K562 (cell line): ENCODE data around the gene AMMECR1L. TPM values are rescaled to one million over a fixed set of nuclear protein-coding genes. Genes with fewer than 3 reads are reported as not detected.
A peak's percentile ranks its signal among the peaks of the same experiment; 100 is the strongest.

Source experiments
- C11orf30 ChIP-seq: fragments of 450-650 bp; IDR thresholded peaks from 2 replicates; pipeline ENCODE4 v1.6.1; 2016; ENCODE audit warnings: low read depth, mild to moderate bottlenecking
- KDM5B ChIP-seq: fragments of 200-600 bp; sonication (generic); IDR thresholded peaks from 2 replicates; pipeline ENCODE4 v1.6.1; 2012; ENCODE audit warnings: low read depth, mild to moderate bottlenecking, moderate library complexity, low read length, control low read depth, inconsistent platforms; ENCODE audit not compliant: insufficient replicate concordance
- MCM5 ChIP-seq: fragments of 450-650 bp; IDR thresholded peaks from 2 replicates; pipeline ENCODE4 v1.6.1; 2016; ENCODE audit warnings: low read depth
- NFE2L1 ChIP-seq: fragments of 450-650 bp; IDR thresholded peaks from 2 replicates; pipeline ENCODE4 v1.6.1; 2016; ENCODE audit warnings: missing genetic modification characterization, low read depth, mild to moderate bottlenecking, missing compliant biosample characterization, moderate library complexity, borderline replicate concordance
- NR0B1 ChIP-seq: fragments of 450-650 bp; IDR thresholded peaks from one replicate; pipeline ENCODE4 v1.6.1; 2018; ENCODE audit warnings: mild to moderate bottlenecking, moderate library complexity; ENCODE audit not compliant: partially characterized antibody
- PTBP1 ChIP-seq: fragments of 200-400 bp; formaldehyde crosslinking; IDR thresholded peaks from 2 replicates; pipeline ENCODE4 v1.6.1; 2017; ENCODE audit warnings: low read depth, low read length
- TCF7L2 ChIP-seq: fragments of 150-350 bp; IDR thresholded peaks from 2 replicates; pipeline ENCODE4 v1.6.1; 2016; ENCODE audit warnings: low read depth, mild to moderate bottlenecking, low read length, moderate library complexity
- WHSC1 ChIP-seq: IDR thresholded peaks from one replicate; pipeline ENCODE4 v1.6.1; 2012; ENCODE audit warnings: low read length, control low read depth, inconsistent platforms
- YY1 ChIP-seq, 3 experiments: IDR thresholded peaks; 2 replicates each; pipeline ENCODE4 v1.6.1; 2011; ENCODE audit warnings: low read length in 2 of 3, mild to moderate bottlenecking in 2 of 3, moderate library complexity in 2 of 3, borderline replicate concordance in 1 of 3, control low read depth in 1 of 3, low read depth in 1 of 3; ENCODE audit not compliant: insufficient read depth in 3 of 3, insufficient replicate concordance in 2 of 3, control insufficient read depth in 1 of 3, insufficient read length in 1 of 3; ENCODE audit errors: extremely low read depth in 1 of 3
- ZC3H8 ChIP-seq: fragments of 450-650 bp; IDR thresholded peaks from 2 replicates; pipeline ENCODE4 v1.6.1; 2017
- ZNF175 ChIP-seq: fragments of 200-800 bp; sonication (Bioruptor generic); IDR thresholded peaks from 2 replicates; pipeline ENCODE4 v1.6.1; 2016; ENCODE audit warnings: low read depth, mild to moderate bottlenecking, missing genetic modification characterization, missing compliant biosample characterization
- polyA plus RNA-seq, 8 experiments: library from polyadenylated mRNA; depleted of rRNA in 4 of 8; stranded (reverse) in 5 of 8; unstranded in 3 of 8; fragments of >200 nt; fragmentation: Nextera tagmentation in 2 of 8; fragmentation: Illumina TruSeq in 1 of 8; extraction: Ambion mirVana in 2 of 8; extraction: Trizol in 1 of 8; gene quantifications; 2 replicates each; pipeline versions ENCODE4 v1.2.1 to v1.2.3, GENCODE V29; 2011 to 2014; ENCODE audit warnings: inconsistent platforms in 1 of 8, missing spikeins in 1 of 8
- total RNA-seq, 7 experiments: library from RNA; depleted of rRNA in 6 of 7; stranded (reverse); fragments of >200 nt in 6 of 7; fragmentation: Illumina TruSeq in 2 of 7; extraction: Trizol in 2 of 7; gene quantifications; 2 replicates each; pipeline versions ENCODE4 v1.2.1 to v1.2.3, GENCODE V29; 2011 to 2021; ENCODE audit warnings: low replicate concordance in 1 of 7
- TF ChIP-seq, protein P1 (sequence below): fragments of 450-650 bp; formaldehyde crosslinking; IDR thresholded peaks from 2 replicates; pipeline ENCODE4 v1.4.0; 2022; ENCODE audit warnings: missing genetic modification characterization
- TF ChIP-seq, protein P2 (sequence below): fragments of 450-650 bp; IDR thresholded peaks from 2 replicates; pipeline ENCODE4 v1.6.1; 2016
- TF ChIP-seq, protein P3 (sequence below): sonication (generic); formaldehyde crosslinking; IDR thresholded peaks from 2 replicates; pipeline ENCODE4 v1.8.1; 2022; ENCODE audit warnings: missing genetic modification reagents

Gene AMMECR1L
- total and polyA plus RNA-seq, 9 of the 15 experiments (the other 6 are each of a cell fraction or from before 2014, with no cell fraction given), result 3.7 to 15.3 (median 9.1) TPM

DNA sequence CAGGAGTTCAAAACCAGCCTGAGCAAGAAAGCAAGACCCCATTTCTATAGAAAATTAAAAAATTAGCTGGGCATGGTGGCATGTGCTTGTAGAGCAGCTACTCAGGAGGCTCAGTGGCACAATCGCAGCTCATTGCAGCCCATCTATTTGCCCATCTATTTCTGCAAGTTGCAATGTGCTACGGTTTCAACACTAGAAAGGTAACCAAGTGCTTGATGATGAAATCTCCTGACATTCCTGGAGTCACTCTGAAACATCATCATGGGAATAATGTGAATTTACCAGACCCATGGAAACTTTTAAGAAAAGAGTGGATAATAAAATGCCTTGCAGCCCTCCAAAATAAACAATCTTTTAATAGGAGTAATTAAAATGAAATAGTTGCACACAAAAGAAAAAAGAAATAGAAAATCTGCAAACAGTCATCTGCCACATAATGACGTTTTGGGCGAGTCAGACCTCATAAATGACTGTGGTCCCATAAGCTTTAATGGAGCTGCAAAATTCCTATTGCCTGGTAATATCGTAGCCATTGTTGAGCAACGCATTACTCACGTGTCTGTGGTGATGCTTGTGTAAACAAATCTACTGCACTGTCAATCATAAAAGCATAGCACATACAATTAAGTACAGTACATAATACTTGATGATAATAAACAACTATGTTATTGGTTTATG lies 46.6 kb upstream of the AMMECR1L start (continued):
- TF ChIP-seq YY1 (IDR thresholded peaks at IDR 0.05; ENCODE audit: borderline replicate concordance in 1 of 3, control insufficient read depth in 1 of 3, extremely low read depth in 1 of 3, insufficient read depth in 3 of 3, insufficient read length in 1 of 3, insufficient replicate concordance in 2 of 3, low read depth in 1 of 3, low read length in 2 of 3) (no peak), ZC3H8 (no peak), ZNF175 (CRISPR knock-in tag) (0 out of 2 replicates have a peak, but pooled peaks have one; percentile 49), WHSC1 (no peak), KDM5B (no peak), PTBP1 (no peak), MCM5 (no peak), NR0B1 (no peak), C11orf30 (no peak), TCF7L2 (no peak), NFE2L1 (tag) (no peak)
- TF ChIP-seq, protein P1, sequence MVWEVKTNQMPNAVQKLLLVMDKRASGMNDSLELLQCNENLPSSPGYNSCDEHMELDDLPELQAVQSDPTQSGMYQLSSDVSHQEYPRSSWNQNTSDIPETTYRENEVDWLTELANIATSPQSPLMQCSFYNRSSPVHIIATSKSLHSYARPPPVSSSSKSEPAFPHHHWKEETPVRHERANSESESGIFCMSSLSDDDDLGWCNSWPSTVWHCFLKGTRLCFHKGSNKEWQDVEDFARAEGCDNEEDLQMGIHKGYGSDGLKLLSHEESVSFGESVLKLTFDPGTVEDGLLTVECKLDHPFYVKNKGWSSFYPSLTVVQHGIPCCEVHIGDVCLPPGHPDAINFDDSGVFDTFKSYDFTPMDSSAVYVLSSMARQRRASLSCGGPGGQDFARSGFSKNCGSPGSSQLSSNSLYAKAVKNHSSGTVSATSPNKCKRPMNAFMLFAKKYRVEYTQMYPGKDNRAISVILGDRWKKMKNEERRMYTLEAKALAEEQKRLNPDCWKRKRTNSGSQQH (CRISPR knock-in tag), result no peak
- TF ChIP-seq, protein P2, sequence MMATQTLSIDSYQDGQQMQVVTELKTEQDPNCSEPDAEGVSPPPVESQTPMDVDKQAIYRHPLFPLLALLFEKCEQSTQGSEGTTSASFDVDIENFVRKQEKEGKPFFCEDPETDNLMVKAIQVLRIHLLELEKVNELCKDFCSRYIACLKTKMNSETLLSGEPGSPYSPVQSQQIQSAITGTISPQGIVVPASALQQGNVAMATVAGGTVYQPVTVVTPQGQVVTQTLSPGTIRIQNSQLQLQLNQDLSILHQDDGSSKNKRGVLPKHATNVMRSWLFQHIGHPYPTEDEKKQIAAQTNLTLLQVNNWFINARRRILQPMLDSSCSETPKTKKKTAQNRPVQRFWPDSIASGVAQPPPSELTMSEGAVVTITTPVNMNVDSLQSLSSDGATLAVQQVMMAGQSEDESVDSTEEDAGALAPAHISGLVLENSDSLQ, result peak; percentile 93
- TF ChIP-seq, protein P3, sequence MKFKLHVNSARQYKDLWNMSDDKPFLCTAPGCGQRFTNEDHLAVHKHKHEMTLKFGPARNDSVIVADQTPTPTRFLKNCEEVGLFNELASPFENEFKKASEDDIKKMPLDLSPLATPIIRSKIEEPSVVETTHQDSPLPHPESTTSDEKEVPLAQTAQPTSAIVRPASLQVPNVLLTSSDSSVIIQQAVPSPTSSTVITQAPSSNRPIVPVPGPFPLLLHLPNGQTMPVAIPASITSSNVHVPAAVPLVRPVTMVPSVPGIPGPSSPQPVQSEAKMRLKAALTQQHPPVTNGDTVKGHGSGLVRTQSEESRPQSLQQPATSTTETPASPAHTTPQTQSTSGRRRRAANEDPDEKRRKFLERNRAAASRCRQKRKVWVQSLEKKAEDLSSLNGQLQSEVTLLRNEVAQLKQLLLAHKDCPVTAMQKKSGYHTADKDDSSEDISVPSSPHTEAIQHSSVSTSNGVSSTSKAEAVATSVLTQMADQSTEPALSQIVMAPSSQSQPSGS (CRISPR knock-in tag), result no peak
